HG02678 (cell line): Measurements from ENCODE around the gene ZSWIM1.
"Not testable (repeated sequence)": the region's sequence is repeated elsewhere in the genome, so short reads cannot be mapped to it uniquely, and the experiment has no call there.

Experiments
- ATAC-seq: cut with Tn5 transposase; IDR thresholded peaks from one replicate; pipeline ENCODE4 v1.9.1; 2021; ENCODE audit warnings: mild to moderate bottlenecking, moderate library complexity; ENCODE audit not compliant: unreplicated experiment

Gene ZSWIM1

GRCh38 chr20:45925821-45926506, 44.9 kb downstream of the ZSWIM1 start:
- ATAC-seq: no peak

- no peak for ATAC-seq
Observed at GRCh38 chr20:45926731-45927070, 45.7 kb downstream of the ZSWIM1 start.

GRCh38 chr20:45927071-45927878, 46.2 kb downstream of the ZSWIM1 start:
- no peak for ATAC-seq

GRCh38 chr20:45931680-45932079, 50.7 kb downstream of the ZSWIM1 start:
- ATAC-seq: not testable (repeated sequence)

- ATAC-seq: no peak
Observed at GRCh38 chr20:45933266-45934045, 52.4 kb downstream of the ZSWIM1 start.

GRCh38 chr20:45934046-45934585, 53.1 kb downstream of the ZSWIM1 start:
- peak; percentile 12 for ATAC-seq
